CD4-positive, alpha-beta memory T cell (primary cell): Measurements from ENCODE around the gene ART3. TPM values are rescaled to one million over a fixed set of nuclear protein-coding genes. Genes with fewer than 3 reads are reported as not detected.

Experiments
- CTCF ChIA-PET: fragments of 350-600 bp; sonication (Branson Sonifier 250); formaldehyde crosslinking; loops from one replicate; lab custom pipeline; 2021; ENCODE audit warnings: inconsistent platforms; ENCODE audit not compliant: partially characterized antibody; lab: Charles Lee
- POLR2A ChIA-PET: fragments of 350-600 bp; sonication (Branson Sonifier 250); formaldehyde crosslinking; loops from one replicate; lab custom pipeline; 2021; ENCODE audit not compliant: partially characterized antibody; lab: Charles Lee
- DNase-seq, 5 donors: peaks; one replicate each; pipeline versions ENCODE4 v3.0.0 to v3.0.0-alpha.2; 2020 to 2022; ENCODE audit warnings: mixed read lengths in 1 of 5
- H3K27ac ChIP-seq: one replicate; pipeline ENCODE4 v1.7.0; 2013; ENCODE audit warnings: low read depth, low read length
- H3K27me3 ChIP-seq: 2 replicates; pipeline ENCODE4 v1.7.0; 2013; ENCODE audit warnings: mild to moderate bottlenecking, low read length, moderate library complexity; ENCODE audit not compliant: insufficient read depth
- H3K36me3 ChIP-seq: 2 replicates; pipeline ENCODE4 v1.7.0; 2013; ENCODE audit warnings: mild to moderate bottlenecking, low read length, moderate library complexity; ENCODE audit not compliant: insufficient read depth
- H3K4me1 ChIP-seq: 2 replicates; pipeline ENCODE4 v1.7.0; 2013; ENCODE audit warnings: mild to moderate bottlenecking, low read length, moderate library complexity; ENCODE audit not compliant: insufficient read depth
- H3K4me3 ChIP-seq, 2 donors: one replicate each; pipeline ENCODE4 v1.7.0; 2013; ENCODE audit warnings: low read length in 2 of 2, mild to moderate bottlenecking in 1 of 2
- H3K9me3 ChIP-seq, 2 donors: one replicate each; pipeline ENCODE4 v1.7.0; 2013; ENCODE audit warnings: low read length in 2 of 2, control low read depth in 1 of 2; ENCODE audit not compliant: control insufficient read depth in 1 of 2
- H3K27ac Mint-ChIP-seq, 7 donors: one replicate each; pipeline ENCODE4 v1.8.0; 2020 to 2021; ENCODE audit warnings: mixed read lengths in 7 of 7, mild to moderate bottlenecking in 6 of 7, inconsistent platforms in 3 of 7, moderate library complexity in 3 of 7
- H3K27me3 Mint-ChIP-seq, 2 donors: one replicate each; pipeline ENCODE4 v1.8.0; 2020 to 2021; ENCODE audit warnings: mixed read lengths in 2 of 2
- H3K36me3 Mint-ChIP-seq, 2 donors: one replicate each; pipeline ENCODE4 v1.8.0; 2020 to 2021; ENCODE audit warnings: mixed read lengths in 2 of 2, inconsistent platforms in 1 of 2, mild to moderate bottlenecking in 1 of 2
- H3K4me1 Mint-ChIP-seq, 4 donors: one replicate each; pipeline ENCODE4 v1.8.0; 2020 to 2021; ENCODE audit warnings: mixed read lengths in 4 of 4, mild to moderate bottlenecking in 1 of 4
- H3K4me3 Mint-ChIP-seq, 8 donors: one replicate each; pipeline ENCODE4 v1.8.0; 2020 to 2021; ENCODE audit warnings: mixed read lengths in 8 of 8, mild to moderate bottlenecking in 7 of 8, moderate library complexity in 6 of 8, inconsistent platforms in 3 of 8
- H3K9me3 Mint-ChIP-seq, 8 donors: one replicate each; pipeline ENCODE4 v1.8.0; 2020 to 2021; ENCODE audit warnings: mixed read lengths in 8 of 8, mild to moderate bottlenecking in 5 of 8, inconsistent platforms in 3 of 8, moderate library complexity in 1 of 8
- intact Hi-C: fragments of 100-400 bp; cut with micrococcal nuclease; formaldehyde crosslinking; loops from one replicate; pipeline ENCODE4 v1.15.1; 2023
- polyA plus RNA-seq, 2 donors: library from polyadenylated mRNA; unstranded; fragments of 300-500 nt; fragmentation: Illumina TruSeq; gene quantifications; one replicate each; pipeline ENCODE4 v1.2.3, GENCODE V29; 2021
- total RNA-seq, 2 experiments: library from RNA; stranded (reverse); gene quantifications; one replicate each; pipeline ENCODE4 v1.2.3, GENCODE V29; 2021

The ART3 gene
- total and polyA plus RNA-seq, 4 experiments from 2014 or later, result not detected

GRCh38 chr4:76087007-76087769 lies 12.7 kb downstream of the ART3 start:
- H3K36me3 Mint-ChIP-seq, result no peaks in the 10 kb centered on the region
- H3K4me3 ChIP-seq, result no peak overlapping the region
- peaks cover 0 to 1% (median 0%) of the 10 kb centered on the region in 8 donors for H3K9me3 Mint-ChIP-seq
- no peak for DNase-seq
- H3K4me3 Mint-ChIP-seq, result no peak overlapping the region
- no peak overlapping the region for H3K27ac ChIP-seq
- no peaks in the 10 kb centered on the region for H3K9me3 ChIP-seq
- H3K27me3 ChIP-seq, result no peaks in the 10 kb centered on the region
- POLR2A ChIA-PET, result no interaction called here
- intact Hi-C loops, result no loop called here
- H3K27ac Mint-ChIP-seq, result no peak overlapping the region
- H3K4me1 Mint-ChIP-seq, result peaks cover 2 to 5% (median 3%) of the 10 kb centered on the region in 4 donors
- H3K36me3 ChIP-seq, result no peaks in the 10 kb centered on the region
- H3K4me1 ChIP-seq, result peaks cover 5% of the 10 kb centered on the region
- peaks cover 1 to 2% of the 10 kb centered on the region in 2 donors for H3K27me3 Mint-ChIP-seq
- CTCF ChIA-PET, result interaction anchor here (1.6 to 2.1 kb wide), 2 partner anchors 16 to 91 kb away, joined by 3 to 8 read pairs; no protein-coding TSS in a partner anchor

- peaks cover 0 to 1% (median 0%) of the 10 kb centered on the region in 8 donors for H3K9me3 Mint-ChIP-seq
- ChIA-PET POLR2A (no interaction called here), CTCF (no interaction called here)
- H3K4me1 Mint-ChIP-seq, result peaks cover 2 to 5% (median 3%) of the 10 kb centered on the region in 4 donors
- H3K27ac ChIP-seq, result no peak overlapping the region
- intact Hi-C loops, result no loop called here
- no peak overlapping the region for H3K27ac Mint-ChIP-seq
- H3K36me3 Mint-ChIP-seq, result no peaks in the 10 kb centered on the region
- no peak overlapping the region for H3K4me3 Mint-ChIP-seq
- no peaks in the 10 kb centered on the region for H3K9me3 ChIP-seq
- no peak for DNase-seq
- no peak overlapping the region for H3K4me3 ChIP-seq
- peaks cover 5% of the 10 kb centered on the region for H3K4me1 ChIP-seq
- no peaks in the 10 kb centered on the region for H3K27me3 ChIP-seq
- peaks cover 0 to 2% of the 10 kb centered on the region in 2 donors for H3K27me3 Mint-ChIP-seq
- no peaks in the 10 kb centered on the region for H3K36me3 ChIP-seq
These were observed 14.2 kb downstream of the ART3 start for GRCh38 chr4:76088719-76089118.

- CTCF ChIA-PET, result no interaction called here
- intact Hi-C loops, result no loop called here
- peak overlapping the region in 2 of 7 donors; percentile 2 to 23 for H3K27ac Mint-ChIP-seq
These were observed 15.8 kb downstream of the ART3 start for GRCh38 chr4:76090241-76090691.

DNA sequence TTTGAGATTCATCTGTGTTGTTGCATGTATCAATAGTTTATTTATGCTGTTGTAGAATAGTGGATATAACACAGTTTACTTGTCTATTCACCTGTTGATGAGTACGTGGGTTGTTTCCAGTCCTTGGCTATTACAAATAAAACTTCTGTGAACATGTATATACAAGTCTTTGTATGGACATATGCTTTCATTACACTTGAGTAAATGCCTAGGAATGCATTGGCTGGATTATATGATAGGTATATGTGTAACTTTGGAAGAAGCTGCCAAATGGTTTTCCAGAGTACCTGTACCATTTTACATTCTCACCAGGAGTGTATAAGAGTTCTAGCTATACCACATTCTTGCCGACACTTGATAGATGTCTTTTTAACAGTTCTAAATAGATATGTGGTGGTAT lies 16.5 kb downstream of the ART3 start:
- Histone ChIP-seq H3K4me3 (no peak overlapping the region), H3K36me3 (no peaks in the 10 kb centered on the region), H3K27ac (no peak overlapping the region), H3K9me3 (no peaks in the 10 kb centered on the region), H3K27me3 (no peaks in the 10 kb centered on the region), H3K4me1 (peaks cover 5% of the 10 kb centered on the region)
- H3K9me3 Mint-ChIP-seq, result no peaks in the 10 kb centered on the region
- no peaks in the 10 kb centered on the region for H3K27me3 Mint-ChIP-seq
- intact Hi-C loops, result no loop called here
- no peak for DNase-seq
- ChIA-PET CTCF (interaction anchor here (0.6 kb wide), 1 partner anchor 339 kb away, joined by 3 read pairs; no protein-coding TSS in a partner anchor), POLR2A (no interaction called here)
- peaks cover 2 to 5% (median 3%) of the 10 kb centered on the region in 4 donors for H3K4me1 Mint-ChIP-seq
- no peak overlapping the region for H3K4me3 Mint-ChIP-seq
- no peak overlapping the region for H3K27ac Mint-ChIP-seq
- H3K36me3 Mint-ChIP-seq, result no peaks in the 10 kb centered on the region

More at GRCh38 chr4:76090241-76090691, 15.8 kb downstream of the ART3 start:
- Mint-ChIP-seq H3K4me3 (no peak overlapping the region), H3K36me3 (no peaks in the 10 kb centered on the region), H3K27me3 (no peaks in the 10 kb centered on the region), H3K9me3 (peaks cover 0 to 1% (median 0%) of the 10 kb centered on the region in 8 donors), H3K4me1 (peaks cover 2 to 5% (median 3%) of the 10 kb centered on the region in 4 donors)
- H3K4me3 ChIP-seq, result no peak overlapping the region
- no peaks in the 10 kb centered on the region for H3K36me3 ChIP-seq
- H3K27ac ChIP-seq, result no peak overlapping the region
- H3K27me3 ChIP-seq, result no peaks in the 10 kb centered on the region
- POLR2A ChIA-PET, result no interaction called here
- peaks cover 5% of the 10 kb centered on the region for H3K4me1 ChIP-seq
- DNase-seq, result peak; percentile 4 to 63 (median 31)
- H3K9me3 ChIP-seq, result no peaks in the 10 kb centered on the region

- Mint-ChIP-seq H3K9me3 (no peaks in the 10 kb centered on the region), H3K36me3 (no peaks in the 10 kb centered on the region)
These were observed 21.1 kb downstream of the ART3 start for GRCh38 chr4:76095568-76095967.

GRCh38 chr4:76096076-76096475 lies 21.6 kb downstream of the ART3 start:
- Histone ChIP-seq H3K27ac (no peak overlapping the region), H3K9me3 (no peaks in the 10 kb centered on the region), H3K4me3 (no peak overlapping the region), H3K27me3 (no peaks in the 10 kb centered on the region), H3K36me3 (no peaks in the 10 kb centered on the region), H3K4me1 (no peaks in the 10 kb centered on the region)
- H3K9me3 Mint-ChIP-seq, result no peaks in the 10 kb centered on the region
- no peaks in the 10 kb centered on the region for H3K36me3 Mint-ChIP-seq
- H3K4me1 Mint-ChIP-seq, result no peaks in the 10 kb centered on the region
- ChIA-PET CTCF (no interaction called here), POLR2A (no interaction called here)
- H3K4me3 Mint-ChIP-seq, result no peak overlapping the region
- intact Hi-C loops, result no loop called here
- DNase-seq, result no peak
- H3K27ac Mint-ChIP-seq, result no peak overlapping the region
- H3K27me3 Mint-ChIP-seq, result peaks cover 6 to 7% of the 10 kb centered on the region in 2 donors

More at GRCh38 chr4:76095568-76095967, 21.1 kb downstream of the ART3 start:
- H3K4me1 Mint-ChIP-seq, result no peaks in the 10 kb centered on the region
- Histone ChIP-seq H3K4me1 (peaks cover 1% of the 10 kb centered on the region), H3K36me3 (no peaks in the 10 kb centered on the region), H3K4me3 (no peak overlapping the region), H3K9me3 (no peaks in the 10 kb centered on the region), H3K27me3 (no peaks in the 10 kb centered on the region), H3K27ac (no peak overlapping the region)
- H3K27me3 Mint-ChIP-seq, result peaks cover 6 to 7% of the 10 kb centered on the region in 2 donors
- ChIA-PET CTCF (no interaction called here), POLR2A (no interaction called here)
- DNase-seq, result no peak
- H3K4me3 Mint-ChIP-seq, result peak overlapping the region in 1 of 8 donors; percentile 55
- intact Hi-C loops, result no loop called here
- no peak overlapping the region for H3K27ac Mint-ChIP-seq

DNA sequence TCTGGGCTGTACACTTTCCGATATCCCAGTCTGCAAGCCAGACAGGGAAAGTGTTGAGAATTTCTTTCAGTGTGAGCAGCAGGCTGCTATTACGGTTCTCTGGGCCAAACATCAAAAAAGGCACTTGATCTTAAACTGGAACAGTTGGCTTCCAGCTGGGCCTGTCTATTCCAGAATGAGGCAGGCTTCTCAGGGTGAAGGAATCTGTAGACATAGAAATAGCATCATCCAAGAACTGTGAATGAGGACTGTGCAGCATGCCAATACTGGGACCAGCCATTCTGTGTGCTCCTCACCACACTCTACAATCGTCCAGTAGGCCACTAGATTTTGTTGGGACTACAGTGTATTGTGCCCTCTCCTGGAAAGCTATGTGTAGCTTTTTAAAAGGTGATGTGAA lies 31.1 kb downstream of the ART3 start:
- H3K36me3 Mint-ChIP-seq, result no peaks in the 10 kb centered on the region
- no peaks in the 10 kb centered on the region for H3K27me3 Mint-ChIP-seq
- Histone ChIP-seq H3K36me3 (no peaks in the 10 kb centered on the region), H3K27me3 (no peaks in the 10 kb centered on the region), H3K27ac (no peak overlapping the region), H3K4me1 (no peaks in the 10 kb centered on the region), H3K4me3 (no peak overlapping the region), H3K9me3 (no peaks in the 10 kb centered on the region)
- intact Hi-C loops, result no loop called here
- H3K4me3 Mint-ChIP-seq, result no peak overlapping the region
- ChIA-PET POLR2A (no interaction called here), CTCF (no interaction called here)
- no peak overlapping the region for H3K27ac Mint-ChIP-seq
- H3K4me1 Mint-ChIP-seq, result no peaks in the 10 kb centered on the region
- no peak for DNase-seq
- H3K9me3 Mint-ChIP-seq, result no peaks in the 10 kb centered on the region
